ENCODE data around the gene PRKCH.

Gene PRKCH

DNA sequence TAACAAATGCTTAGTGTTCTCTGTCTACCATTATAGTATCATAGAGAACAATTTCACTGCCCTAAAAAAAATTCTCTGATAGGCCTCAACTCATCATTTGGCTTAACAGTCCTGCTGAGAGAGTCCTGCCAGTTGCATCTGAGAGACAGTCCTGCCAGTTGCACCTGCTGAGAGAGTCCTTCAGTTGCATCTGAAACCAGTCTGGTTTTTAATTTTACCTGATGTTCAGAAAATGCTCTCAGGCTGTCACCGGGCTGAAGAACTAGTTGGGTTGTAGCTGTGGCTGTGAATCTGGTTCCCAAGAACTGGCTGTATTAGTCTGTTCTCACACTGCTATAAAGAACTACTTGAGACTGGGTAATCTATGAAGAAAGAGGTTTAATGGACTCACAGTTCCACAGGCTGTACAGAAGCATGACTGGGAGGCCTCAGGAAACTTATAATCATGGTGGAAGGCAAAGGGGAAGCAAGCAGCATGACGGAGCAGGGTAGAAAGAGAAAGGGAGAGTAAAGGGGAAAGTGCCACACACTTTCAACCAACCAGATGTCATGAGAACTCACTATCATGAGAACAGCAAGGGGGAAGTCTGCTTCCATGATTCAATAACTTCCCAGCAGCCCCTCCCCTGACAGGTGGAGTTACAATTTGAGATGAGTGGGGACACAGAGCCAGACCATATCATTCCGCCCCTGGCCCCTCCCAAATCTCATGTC lies 51.6 kb downstream of the PRKCH start:
- TF ChIP-seq CTCF (IDR thresholded peaks at IDR 0.05) = no peak
- no peak for TF ChIP-seq ZFX (IDR thresholded peaks at IDR 0.05; ENCODE audit: borderline replicate concordance)
- H3K27ac ChIP-seq = no peak overlapping the region

- TF ChIP-seq CTCF (IDR thresholded peaks at IDR 0.05) (no peak), ZFX (IDR thresholded peaks at IDR 0.05; ENCODE audit: borderline replicate concordance) (no peak)
These were observed 52.9 kb downstream of the PRKCH start for GRCh38 chr14:61374284-61374683.

GRCh38 chr14:61375218-61375617 lies 53.8 kb downstream of the PRKCH start:
- no peak overlapping the region for H3K27ac ChIP-seq
- TF ChIP-seq CTCF (IDR thresholded peaks at IDR 0.05) (no peak), ZFX (IDR thresholded peaks at IDR 0.05; ENCODE audit: borderline replicate concordance) (no peak)

More at GRCh38 chr14:61374284-61374683, 52.9 kb downstream of the PRKCH start:
- no peak overlapping the region for H3K27ac ChIP-seq

DNA sequence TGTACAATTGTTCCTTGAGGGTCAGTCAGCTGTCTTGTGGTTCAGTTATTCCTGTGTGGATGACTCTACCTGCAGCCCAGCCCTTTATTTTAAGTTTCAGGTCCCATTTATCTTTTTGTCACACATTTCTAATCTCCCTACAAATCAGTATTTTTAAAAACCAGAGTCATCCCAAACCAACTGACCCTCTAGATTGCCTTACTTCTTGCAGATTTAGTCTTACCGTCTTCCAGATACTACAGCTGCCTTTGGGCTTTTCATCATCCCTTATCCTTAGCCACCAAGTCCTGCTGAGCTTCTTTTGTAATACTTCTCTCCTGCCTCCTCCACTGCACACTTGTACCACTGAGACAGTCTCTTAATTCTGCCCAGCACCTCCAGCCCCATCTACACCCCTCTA lies 54.9 kb downstream of the PRKCH start:
- no peak for TF ChIP-seq ZFX (IDR thresholded peaks at IDR 0.05; ENCODE audit: borderline replicate concordance)
- no peak for TF ChIP-seq CTCF (IDR thresholded peaks at IDR 0.05)

GRCh38 chr14:61377749-61378148 lies 56.4 kb downstream of the PRKCH start:
- no peak overlapping the region for H3K27ac ChIP-seq
- TF ChIP-seq CTCF (IDR thresholded peaks at IDR 0.05) = no peak
- no peak for TF ChIP-seq ZFX (IDR thresholded peaks at IDR 0.05; ENCODE audit: borderline replicate concordance)

More for the DNA sequence above, 54.9 kb downstream of the PRKCH start:
- no peak overlapping the region for H3K27ac ChIP-seq

GRCh38 chr14:61379639-61380184 lies 58.3 kb downstream of the PRKCH start:
- no peak overlapping the region for H3K27ac ChIP-seq
- TF ChIP-seq ZFX (IDR thresholded peaks at IDR 0.05; ENCODE audit: borderline replicate concordance) = no peak
- TF ChIP-seq CTCF (IDR thresholded peaks at IDR 0.05) = no peak

- no peak overlapping the region for H3K27ac ChIP-seq
- TF ChIP-seq CTCF (IDR thresholded peaks at IDR 0.05) = peak; percentile 19; the same call in 1 of the 2 replicates
- TF ChIP-seq ZFX (IDR thresholded peaks at IDR 0.05; ENCODE audit: borderline replicate concordance) = no peak
These were observed 59.6 kb downstream of the PRKCH start for GRCh38 chr14:61380984-61381383.

Measured in 22Rv1 (cell line).